H9 (cell line): ENCODE results near the gene GPATCH1. TPM values are rescaled to one million over a fixed set of nuclear protein-coding genes. Genes with fewer than 3 reads are reported as not detected.

Source experiments
- DNase-seq: peaks from one replicate; pipeline ENCODE4 v3.0.0-alpha.2; 2017
- H2AFZ ChIP-seq: one replicate; pipeline ENCODE4 v1.6.1; 2013; ENCODE audit warnings: mild to moderate bottlenecking, low read length, control low read depth, moderate library complexity
- H2AK5ac ChIP-seq: 2 replicates; pipeline ENCODE4 v1.6.1; 2013; ENCODE audit warnings: low read length, control low read depth, mixed read lengths; ENCODE audit not compliant: insufficient read length
- H2BK120ac ChIP-seq: one replicate; pipeline ENCODE4 v1.6.1; 2013; ENCODE audit warnings: low read depth, mild to moderate bottlenecking, low read length, control low read depth, inconsistent platforms; ENCODE audit not compliant: poor library complexity, severe bottlenecking
- H2BK12ac ChIP-seq: 2 replicates; pipeline ENCODE4 v1.6.1; 2013; ENCODE audit warnings: low read length, control low read depth, mixed read lengths, low read depth; ENCODE audit not compliant: insufficient read length
- H2BK15ac ChIP-seq: 2 replicates; pipeline ENCODE4 v1.6.1; 2013; ENCODE audit warnings: low read depth, low read length, control low read depth
- H2BK20ac ChIP-seq: one replicate; pipeline ENCODE4 v1.6.1; 2013; ENCODE audit warnings: low read depth, mild to moderate bottlenecking, low read length, control low read depth, inconsistent platforms; ENCODE audit not compliant: poor library complexity, severe bottlenecking
- H2BK5ac ChIP-seq: 2 replicates; pipeline ENCODE4 v1.6.1; 2013; ENCODE audit warnings: low read length, control low read depth, mixed read lengths; ENCODE audit not compliant: insufficient read length
- H3K14ac ChIP-seq: 2 replicates; pipeline ENCODE4 v1.6.1; 2013; ENCODE audit warnings: low read length, control low read depth; ENCODE audit not compliant: insufficient read depth
- H3K18ac ChIP-seq: 2 replicates; pipeline ENCODE4 v1.6.1; 2013; ENCODE audit warnings: low read depth, mild to moderate bottlenecking, mixed read lengths, low read length, control low read depth; ENCODE audit not compliant: insufficient read length
- H3K23ac ChIP-seq: 2 replicates; pipeline ENCODE4 v1.6.1; 2013; ENCODE audit warnings: low read length, control low read depth, mixed read lengths, low read depth; ENCODE audit not compliant: insufficient read length
- H3K23me2 ChIP-seq: 2 replicates; pipeline ENCODE4 v1.6.1; 2013; ENCODE audit warnings: low read depth, mild to moderate bottlenecking, mixed read lengths, low read length, control low read depth; ENCODE audit not compliant: insufficient read length, poor library complexity, severe bottlenecking
- H3K27ac ChIP-seq: 2 replicates; pipeline ENCODE4 v1.5.1; 2013; ENCODE audit warnings: low read length, control low read depth, mixed read lengths, low read depth; ENCODE audit not compliant: insufficient read length
- H3K27me3 ChIP-seq: 2 replicates; pipeline ENCODE4 v1.6.1; 2013; ENCODE audit warnings: low read length, control low read depth, inconsistent platforms; ENCODE audit not compliant: insufficient read depth
- H3K4ac ChIP-seq: 2 replicates; pipeline ENCODE4 v1.6.1; 2013; ENCODE audit warnings: low read depth, mild to moderate bottlenecking, control low read depth, inconsistent platforms, low read length, moderate library complexity
- H3K4me1 ChIP-seq: 2 replicates; pipeline ENCODE4 v1.6.1; 2013; ENCODE audit warnings: low read length, control low read depth, inconsistent platforms; ENCODE audit not compliant: insufficient read depth
- H3K4me2 ChIP-seq: 2 replicates; pipeline ENCODE4 v1.6.1; 2013; ENCODE audit warnings: low read length, control low read depth, mixed read lengths; ENCODE audit not compliant: insufficient read length, insufficient read depth
- H3K56ac ChIP-seq: 2 replicates; pipeline ENCODE4 v1.6.1; 2013; ENCODE audit warnings: low read depth, mild to moderate bottlenecking, mixed read lengths, low read length, control low read depth; ENCODE audit not compliant: insufficient read length
- H3K79me1 ChIP-seq: 2 replicates; pipeline ENCODE4 v1.6.1; 2013; ENCODE audit warnings: low read depth, mild to moderate bottlenecking, moderate library complexity, low read length, control low read depth, inconsistent platforms; ENCODE audit not compliant: insufficient read depth, poor library complexity, severe bottlenecking
- H3K79me2 ChIP-seq: 2 replicates; pipeline ENCODE4 v1.6.1; 2013; ENCODE audit warnings: low read length, control low read depth, inconsistent platforms; ENCODE audit not compliant: insufficient read depth
- H3K9ac ChIP-seq: 2 replicates; pipeline ENCODE4 v1.6.1; 2013; ENCODE audit warnings: low read length, control low read depth, mixed read lengths; ENCODE audit not compliant: insufficient read length; ENCODE audit errors: extremely low read depth
- H3K9me3 ChIP-seq: one replicate; pipeline ENCODE4 v1.6.1; 2013; ENCODE audit warnings: low read depth, low read length, inconsistent platforms; ENCODE audit not compliant: control insufficient read depth
- H3T11ph ChIP-seq: one replicate; pipeline ENCODE4 v1.6.1; 2013; ENCODE audit warnings: mild to moderate bottlenecking, low read length, control low read depth, inconsistent platforms
- H4K20me1 ChIP-seq: one replicate; pipeline ENCODE4 v1.6.1; 2013; ENCODE audit not compliant: control insufficient read depth, insufficient read length, insufficient read depth
- H4K5ac ChIP-seq: 2 replicates; pipeline ENCODE4 v1.6.1; 2013; ENCODE audit warnings: low read depth, mild to moderate bottlenecking, mixed read lengths, low read length, control low read depth; ENCODE audit not compliant: insufficient read length
- H4K8ac ChIP-seq: replicated peaks from 2 replicates; pipeline ENCODE4 v1.6.1; 2013; ENCODE audit warnings: low read length, control low read depth, mixed read lengths, low read depth; ENCODE audit not compliant: insufficient read length
- H4K91ac ChIP-seq: 2 replicates; pipeline ENCODE4 v1.6.1; 2013; ENCODE audit warnings: low read depth, mild to moderate bottlenecking, moderate library complexity, mixed read lengths, low read length, control low read depth; ENCODE audit not compliant: insufficient read length
- H3K27ac Mint-ChIP-seq, 3 experiments: 2 replicates in 2 of 3; 3 replicates in 1 of 3; pipeline ENCODE4 v1.8.0; 2020 to 2021; ENCODE audit warnings: mixed read lengths in 3 of 3, mild to moderate bottlenecking in 1 of 3, moderate library complexity in 1 of 3
- H3K27me3 Mint-ChIP-seq: 2 replicates; pipeline ENCODE4 v1.8.0; 2021; ENCODE audit warnings: low read depth, mild to moderate bottlenecking, moderate library complexity, mixed read lengths
- H3K36me3 Mint-ChIP-seq, 3 experiments: 2 replicates in 2 of 3; 3 replicates in 1 of 3; pipeline ENCODE4 v1.8.0; 2020 to 2021; ENCODE audit warnings: low read depth in 3 of 3, mixed read lengths in 3 of 3; ENCODE audit not compliant: insufficient read depth in 1 of 3
- H3K4me1 Mint-ChIP-seq, 2 experiments: 2 replicates each; pipeline ENCODE4 v1.8.0; 2020; ENCODE audit warnings: mixed read lengths in 2 of 2
- H3K4me3 Mint-ChIP-seq, 2 experiments: 2 replicates in 1 of 2; 3 replicates in 1 of 2; pipeline ENCODE4 v1.8.0; 2020 to 2021; ENCODE audit warnings: mild to moderate bottlenecking in 2 of 2, mixed read lengths in 2 of 2, moderate library complexity in 1 of 2
- H3K9me3 Mint-ChIP-seq, 2 experiments: 2 replicates in 1 of 2; 3 replicates in 1 of 2; pipeline ENCODE4 v1.8.0; 2020; ENCODE audit warnings: mild to moderate bottlenecking in 2 of 2, mixed read lengths in 2 of 2, moderate library complexity in 1 of 2
- WGBS: extraction: QIAGEN DNeasy Blood & Tissue Kit; methylation state at CpG from one replicate; pipeline ENCODE4 v1.1.7; 2013; ENCODE audit warnings: missing lambda C conversion rate, low lambda C conversion rate, mixed read lengths; ENCODE audit not compliant: insufficient read length; ENCODE audit errors: extremely low coverage; 5-methylcytosine and 5-hydroxymethylcytosine counted together
- total RNA-seq: library from RNA; stranded (reverse); gene quantifications from 2 replicates; pipeline ENCODE4 v1.2.1, GENCODE V29; 2021
- TF ChIP-seq, protein P1 (sequence below): fragments of 200-600 bp; sonication (generic); conservative IDR thresholded peaks from 3 replicates; pipeline ENCODE4 v1.8.0; 2021; ENCODE audit warnings: antibody characterized with exemption, mild to moderate bottlenecking

The GPATCH1 gene
- total RNA-seq, 1 experiment from 2014 or later, result 11.7 TPM

- Histone ChIP-seq H2AFZ (no peak overlapping the region), H3K9me3 (no peaks in the 10 kb centered on the region), H3K56ac (no peak overlapping the region), H3T11ph (no peak overlapping the region), H3K79me1 (no peaks in the 10 kb centered on the region), H3K23me2 (no peaks in the 10 kb centered on the region), H2BK5ac (no peak overlapping the region), H4K20me1 (no peaks in the 10 kb centered on the region), H2BK20ac (no peak overlapping the region), H2BK12ac (no peak overlapping the region), H2AK5ac (no peak overlapping the region), H3K27me3 (no peaks in the 10 kb centered on the region), H3K79me2 (no peaks in the 10 kb centered on the region), H2BK120ac (no peak overlapping the region), H2BK15ac (no peak overlapping the region), H4K8ac (no peak overlapping the region), H3K18ac (no peak overlapping the region), H3K9ac (no peak overlapping the region), H3K4me1 (no peaks in the 10 kb centered on the region), H4K91ac (no peak overlapping the region), H4K5ac (no peak overlapping the region), H3K14ac (no peak overlapping the region), H3K4me2 (no peak overlapping the region), H3K23ac (no peak overlapping the region), H3K27ac (no peak overlapping the region), H3K4ac (no peak overlapping the region)
- TF ChIP-seq, protein P1, sequence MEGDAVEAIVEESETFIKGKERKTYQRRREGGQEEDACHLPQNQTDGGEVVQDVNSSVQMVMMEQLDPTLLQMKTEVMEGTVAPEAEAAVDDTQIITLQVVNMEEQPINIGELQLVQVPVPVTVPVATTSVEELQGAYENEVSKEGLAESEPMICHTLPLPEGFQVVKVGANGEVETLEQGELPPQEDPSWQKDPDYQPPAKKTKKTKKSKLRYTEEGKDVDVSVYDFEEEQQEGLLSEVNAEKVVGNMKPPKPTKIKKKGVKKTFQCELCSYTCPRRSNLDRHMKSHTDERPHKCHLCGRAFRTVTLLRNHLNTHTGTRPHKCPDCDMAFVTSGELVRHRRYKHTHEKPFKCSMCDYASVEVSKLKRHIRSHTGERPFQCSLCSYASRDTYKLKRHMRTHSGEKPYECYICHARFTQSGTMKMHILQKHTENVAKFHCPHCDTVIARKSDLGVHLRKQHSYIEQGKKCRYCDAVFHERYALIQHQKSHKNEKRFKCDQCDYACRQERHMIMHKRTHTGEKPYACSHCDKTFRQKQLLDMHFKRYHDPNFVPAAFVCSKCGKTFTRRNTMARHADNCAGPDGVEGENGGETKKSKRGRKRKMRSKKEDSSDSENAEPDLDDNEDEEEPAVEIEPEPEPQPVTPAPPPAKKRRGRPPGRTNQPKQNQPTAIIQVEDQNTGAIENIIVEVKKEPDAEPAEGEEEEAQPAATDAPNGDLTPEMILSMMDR, result no peak
- H3K27me3 Mint-ChIP-seq, result no peaks in the 10 kb centered on the region; the same call in 1 of the 2 replicates
- H3K4me1 Mint-ChIP-seq, result no peaks in the 10 kb centered on the region
- DNase-seq, result no peak
- H3K27ac Mint-ChIP-seq, result no peak overlapping the region
- no peak overlapping the region for H3K4me3 Mint-ChIP-seq
- H3K36me3 Mint-ChIP-seq, result peaks cover 0 to 5% (median 4%) of the 10 kb centered on the region in 3 experiments; a peak in 3 of 7 replicates
- peaks cover 8 to 10% of the 10 kb centered on the region in 2 experiments for H3K9me3 Mint-ChIP-seq
- no CpG with 5 or more reads among the region's 4 CpGs for WGBS
Observed at GRCh38 chr19:33161201-33161600, 80.2 kb downstream of the GPATCH1 start.
